ENCODE measurements around the gene SPOPL.

GRCh38 chr2:138600732-138601457 is 99.3 kb downstream of the SPOPL start:
- TF ChIP-seq EGR1 (IDR thresholded peaks at IDR 0.05; ENCODE audit: low read depth in 2 of 2), result no peak
- TF ChIP-seq RAD21 (IDR thresholded peaks at IDR 0.05), result no peak
- no peak for TF ChIP-seq CTCF (IDR thresholded peaks at IDR 0.05; ENCODE audit: low read depth, low read length, missing input control)
- TF ChIP-seq MAX (IDR thresholded peaks at IDR 0.05), result no peak
- no peak for TF ChIP-seq SP1 (IDR thresholded peaks at IDR 0.05)
- TF ChIP-seq ATF3 (IDR thresholded peaks at IDR 0.05), result no peak
- no peak for TF ChIP-seq YY1 (IDR thresholded peaks at IDR 0.05)
- TF ChIP-seq REST (IDR thresholded peaks at IDR 0.05), result no peak
- no peak for TF ChIP-seq TAF1 (conservative IDR thresholded peaks at IDR 0.05)
- no peak for TF ChIP-seq JUND (IDR thresholded peaks at IDR 0.05)

Measured in liver (tissue), 3 donors.